ENCODE data around the gene CD44. TPM values are rescaled to one million over a fixed set of nuclear protein-coding genes. Genes with fewer than 3 reads are reported as not detected.

The CD44 gene
- total and polyA plus RNA-seq, 10 of the 15 experiments (the other 5 are each of a cell fraction or from before 2014, with no cell fraction given), result 57.1 to 293 (median 120) TPM

DNA sequence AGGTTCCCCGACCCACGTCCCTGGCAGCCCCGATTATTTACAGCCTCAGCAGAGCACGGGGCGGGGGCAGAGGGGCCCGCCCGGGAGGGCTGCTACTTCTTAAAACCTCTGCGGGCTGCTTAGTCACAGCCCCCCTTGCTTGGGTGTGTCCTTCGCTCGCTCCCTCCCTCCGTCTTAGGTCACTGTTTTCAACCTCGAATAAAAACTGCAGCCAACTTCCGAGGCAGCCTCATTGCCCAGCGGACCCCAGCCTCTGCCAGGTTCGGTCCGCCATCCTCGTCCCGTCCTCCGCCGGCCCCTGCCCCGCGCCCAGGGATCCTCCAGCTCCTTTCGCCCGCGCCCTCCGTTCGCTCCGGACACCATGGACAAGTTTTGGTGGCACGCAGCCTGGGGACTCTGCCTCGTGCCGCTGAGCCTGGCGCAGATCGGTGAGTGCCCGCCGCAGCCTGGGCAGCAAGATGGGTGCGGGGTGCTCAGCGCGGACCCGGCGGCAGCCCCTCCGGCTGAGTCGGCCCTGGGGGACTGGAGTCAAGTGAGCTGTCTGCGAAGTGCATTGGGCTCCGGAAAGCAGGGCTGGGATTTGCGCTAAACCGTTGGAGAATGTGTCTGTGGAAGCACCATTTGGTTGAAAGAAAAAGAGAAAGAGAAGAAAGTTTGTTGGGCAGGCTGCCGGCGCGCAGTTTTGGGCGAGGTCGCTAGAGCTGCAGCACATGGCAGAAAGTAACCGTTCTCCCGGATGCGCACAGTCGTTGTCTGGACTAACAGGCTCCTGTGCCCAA is at the start of gene CD44 (continued):
- TF ChIP-seq, protein P1, sequence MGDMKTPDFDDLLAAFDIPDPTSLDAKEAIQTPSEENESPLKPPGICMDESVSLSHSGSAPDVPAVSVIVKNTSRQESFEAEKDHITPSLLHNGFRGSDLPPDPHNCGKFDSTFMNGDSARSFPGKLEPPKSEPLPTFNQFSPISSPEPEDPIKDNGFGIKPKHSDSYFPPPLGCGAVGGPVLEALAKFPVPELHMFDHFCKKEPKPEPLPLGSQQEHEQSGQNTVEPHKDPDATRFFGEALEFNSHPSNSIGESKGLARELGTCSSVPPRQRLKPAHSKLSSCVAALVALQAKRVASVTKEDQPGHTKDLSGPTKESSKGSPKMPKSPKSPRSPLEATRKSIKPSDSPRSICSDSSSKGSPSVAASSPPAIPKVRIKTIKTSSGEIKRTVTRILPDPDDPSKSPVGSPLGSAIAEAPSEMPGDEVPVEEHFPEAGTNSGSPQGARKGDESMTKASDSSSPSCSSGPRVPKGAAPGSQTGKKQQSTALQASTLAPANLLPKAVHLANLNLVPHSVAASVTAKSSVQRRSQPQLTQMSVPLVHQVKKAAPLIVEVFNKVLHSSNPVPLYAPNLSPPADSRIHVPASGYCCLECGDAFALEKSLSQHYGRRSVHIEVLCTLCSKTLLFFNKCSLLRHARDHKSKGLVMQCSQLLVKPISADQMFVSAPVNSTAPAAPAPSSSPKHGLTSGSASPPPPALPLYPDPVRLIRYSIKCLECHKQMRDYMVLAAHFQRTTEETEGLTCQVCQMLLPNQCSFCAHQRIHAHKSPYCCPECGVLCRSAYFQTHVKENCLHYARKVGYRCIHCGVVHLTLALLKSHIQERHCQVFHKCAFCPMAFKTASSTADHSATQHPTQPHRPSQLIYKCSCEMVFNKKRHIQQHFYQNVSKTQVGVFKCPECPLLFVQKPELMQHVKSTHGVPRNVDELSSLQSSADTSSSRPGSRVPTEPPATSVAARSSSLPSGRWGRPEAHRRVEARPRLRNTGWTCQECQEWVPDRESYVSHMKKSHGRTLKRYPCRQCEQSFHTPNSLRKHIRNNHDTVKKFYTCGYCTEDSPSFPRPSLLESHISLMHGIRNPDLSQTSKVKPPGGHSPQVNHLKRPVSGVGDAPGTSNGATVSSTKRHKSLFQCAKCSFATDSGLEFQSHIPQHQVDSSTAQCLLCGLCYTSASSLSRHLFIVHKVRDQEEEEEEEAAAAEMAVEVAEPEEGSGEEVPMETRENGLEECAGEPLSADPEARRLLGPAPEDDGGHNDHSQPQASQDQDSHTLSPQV (IDR thresholded peaks at IDR 0.05), result no peak
- TF ChIP-seq, protein P2, sequence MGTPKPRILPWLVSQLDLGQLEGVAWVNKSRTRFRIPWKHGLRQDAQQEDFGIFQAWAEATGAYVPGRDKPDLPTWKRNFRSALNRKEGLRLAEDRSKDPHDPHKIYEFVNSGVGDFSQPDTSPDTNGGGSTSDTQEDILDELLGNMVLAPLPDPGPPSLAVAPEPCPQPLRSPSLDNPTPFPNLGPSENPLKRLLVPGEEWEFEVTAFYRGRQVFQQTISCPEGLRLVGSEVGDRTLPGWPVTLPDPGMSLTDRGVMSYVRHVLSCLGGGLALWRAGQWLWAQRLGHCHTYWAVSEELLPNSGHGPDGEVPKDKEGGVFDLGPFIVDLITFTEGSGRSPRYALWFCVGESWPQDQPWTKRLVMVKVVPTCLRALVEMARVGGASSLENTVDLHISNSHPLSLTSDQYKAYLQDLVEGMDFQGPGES (IDR thresholded peaks at IDR 0.05), result no peak
- TF ChIP-seq ETV6 (conservative IDR thresholded peaks at IDR 0.05 in 1 of 2, IDR thresholded peaks at IDR 0.05 in 1 of 2; ENCODE audit: borderline replicate concordance in 1 of 2, low read depth in 1 of 2) (0 out of 4 replicates have a peak, but pooled peaks of 1 of the 2 experiments have one; percentile 34), CHD2 (IDR thresholded peaks at IDR 0.05; ENCODE audit: borderline replicate concordance, low read depth, low read length) (no peak), E2F4 (IDR thresholded peaks at IDR 0.05; ENCODE audit: low read depth, low read length) (no peak), ZNF217 (IDR thresholded peaks at IDR 0.05) (no peak), IRF4 (IDR thresholded peaks at IDR 0.05; ENCODE audit: low read depth, low read length) (no peak), CREB1 (IDR thresholded peaks at IDR 0.05; ENCODE audit: low read depth) (peak; percentile 44; the same call in 1 of the 2 replicates), CBX3 (IDR thresholded peaks at IDR 0.05; ENCODE audit: borderline replicate concordance, low read depth) (no peak), IKZF1 (conservative IDR thresholded peaks at IDR 0.05) (no peak; the same call in 1 of the 2 replicates), KAT2A (conservative IDR thresholded peaks at IDR 0.05; ENCODE audit: control insufficient read depth, low read depth, low read length) (no peak), RCOR1 (conservative IDR thresholded peaks at IDR 0.05; ENCODE audit: low read depth, low read length) (no peak), IKZF2 (IDR thresholded peaks at IDR 0.05) (no peak), SMAD1 (IDR thresholded peaks at IDR 0.05; ENCODE audit: low read depth, partially characterized antibody) (no peak), POLR2A (IDR thresholded peaks at IDR 0.05; ENCODE audit: low read depth, low read length) (peak; percentile 99), ATF2 (IDR thresholded peaks at IDR 0.05; ENCODE audit: low read length) (no peak), SIX5 (IDR thresholded peaks at IDR 0.05; ENCODE audit: low read depth, low read length, severe bottlenecking) (no peak), RUNX3 (IDR thresholded peaks at IDR 0.05; ENCODE audit: low read length) (no peak; the same call in 1 of the 2 replicates)
- TF ChIP-seq, protein P3, sequence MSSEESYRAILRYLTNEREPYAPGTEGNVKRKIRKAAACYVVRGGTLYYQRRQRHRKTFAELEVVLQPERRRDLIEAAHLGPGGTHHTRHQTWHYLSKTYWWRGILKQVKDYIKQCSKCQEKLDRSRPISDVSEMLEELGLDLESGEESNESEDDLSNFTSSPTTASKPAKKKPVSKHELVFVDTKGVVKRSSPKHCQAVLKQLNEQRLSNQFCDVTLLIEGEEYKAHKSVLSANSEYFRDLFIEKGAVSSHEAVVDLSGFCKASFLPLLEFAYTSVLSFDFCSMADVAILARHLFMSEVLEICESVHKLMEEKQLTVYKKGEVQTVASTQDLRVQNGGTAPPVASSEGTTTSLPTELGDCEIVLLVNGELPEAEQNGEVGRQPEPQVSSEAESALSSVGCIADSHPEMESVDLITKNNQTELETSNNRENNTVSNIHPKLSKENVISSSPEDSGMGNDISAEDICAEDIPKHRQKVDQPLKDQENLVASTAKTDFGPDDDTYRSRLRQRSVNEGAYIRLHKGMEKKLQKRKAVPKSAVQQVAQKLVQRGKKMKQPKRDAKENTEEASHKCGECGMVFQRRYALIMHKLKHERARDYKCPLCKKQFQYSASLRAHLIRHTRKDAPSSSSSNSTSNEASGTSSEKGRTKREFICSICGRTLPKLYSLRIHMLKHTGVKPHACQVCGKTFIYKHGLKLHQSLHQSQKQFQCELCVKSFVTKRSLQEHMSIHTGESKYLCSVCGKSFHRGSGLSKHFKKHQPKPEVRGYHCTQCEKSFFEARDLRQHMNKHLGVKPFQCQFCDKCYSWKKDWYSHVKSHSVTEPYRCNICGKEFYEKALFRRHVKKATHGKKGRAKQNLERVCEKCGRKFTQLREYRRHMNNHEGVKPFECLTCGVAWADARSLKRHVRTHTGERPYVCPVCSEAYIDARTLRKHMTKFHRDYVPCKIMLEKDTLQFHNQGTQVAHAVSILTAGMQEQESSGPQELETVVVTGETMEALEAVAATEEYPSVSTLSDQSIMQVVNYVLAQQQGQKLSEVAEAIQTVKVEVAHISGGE (CRISPR knock-in tag; IDR thresholded peaks at IDR 0.05), result no peak

Data from GM12878 (cell line).